Tibial nerve (tissue), 4 donors: Measurements from ENCODE around the gene EFNA5.

Source experiments
- CTCF ChIP-seq, 5 experiments: fragments of 200-600 bp in 3 of 5; fragments of 450-650 bp in 2 of 5; sonication (generic) in 3 of 5; IDR thresholded peaks; one replicate each; pipeline ENCODE4 v1.5.1; 2016 to 2019; ENCODE audit warnings: antibody characterized with exemption in 5 of 5, mild to moderate bottlenecking in 3 of 5, moderate library complexity in 2 of 5
- EP300 ChIP-seq, 2 donors: sonication (generic); formaldehyde crosslinking; IDR thresholded peaks; one replicate each; pipeline ENCODE4 v1.6.1; 2017; ENCODE audit warnings: antibody characterized with exemption in 2 of 2, mild to moderate bottlenecking in 1 of 2
- POLR2A ChIP-seq, 2 donors: fragments of 450-650 bp; IDR thresholded peaks; one replicate each; pipeline ENCODE4 v1.6.1; 2017; ENCODE audit warnings: antibody characterized with exemption in 2 of 2, mild to moderate bottlenecking in 2 of 2, moderate library complexity in 2 of 2

GRCh38 chr5:107367939-107368338 is 302.8 kb downstream of the EFNA5 start:
- TF ChIP-seq CTCF (IDR thresholded peaks at IDR 0.05) = no peak
- no peak for TF ChIP-seq POLR2A (IDR thresholded peaks at IDR 0.05)
- TF ChIP-seq EP300 (IDR thresholded peaks at IDR 0.05) = no peak
